SHP77 (cell line): Measurements from ENCODE around the gene MED16.
"Not testable (repeated sequence)": the region's sequence is repeated elsewhere in the genome, so short reads cannot be mapped to it uniquely, and the experiment has no call there.

Experiments used
- DNase-seq, 2 experiments: peaks; one replicate each; lab custom pipeline; 2025; lab: John Stamatoyannopoulos, UW

Gene MED16

GRCh38 chr19:829129-829758 lies 63.7 kb downstream of the MED16 start:
- no peak for DNase-seq

GRCh38 chr19:827710-828321 lies 65.2 kb downstream of the MED16 start, which contains the start of gene AZU1:
AZU1 (plus strand) TSS chr19:827837; CDS start chr19:827847, 10 bp downstream.
- no peak for DNase-seq

GRCh38 chr19:827314-827709 lies 65.7 kb downstream of the MED16 start:
- DNase-seq = no peak

GRCh38 chr19:825897-826644 lies 66.9 kb downstream of the MED16 start:
- DNase-seq = no peak

- no peak for DNase-seq
Observed at GRCh38 chr19:824885-825284, 68.1 kb downstream of the MED16 start.

- no peak for DNase-seq
Observed at GRCh38 chr19:823565-824121, 69.3 kb downstream of the MED16 start.

- DNase-seq = no peak
Observed at GRCh38 chr19:821825-822503, 71.0 kb downstream of the MED16 start, which contains the start of gene PLPPR3. PLPPR3 (minus strand) TSS chr19:821955; CDS start chr19:821559, 396 bp downstream.

GRCh38 chr19:821231-821824 lies 71.7 kb downstream of the MED16 start:
- no peak for DNase-seq

GRCh38 chr19:820212-820611 lies 72.8 kb downstream of the MED16 start:
- not testable (repeated sequence) for DNase-seq
